HCT116 (cell line): Measurements from ENCODE around the gene LLGL2. TPM values are rescaled to one million over a fixed set of nuclear protein-coding genes. Genes with fewer than 3 reads are reported as not detected.

ENCODE experiments used
- ATAC-seq: fragments of 200-7000 bp; cut with Tn5 transposase; 2 replicates; pipeline ENCODE4 v1.9.1; 2020; ENCODE audit warnings: mild to moderate bottlenecking, moderate library complexity
- BruUV-seq: library from RNA; stranded (reverse); fragments of 400-500 nt; replicated peaks from 2 replicates; lab custom pipeline; 2021; lab: Mats Ljungman, UMichigan
- CTCF ChIA-PET: fragments of 300-600 bp; sonication (Branson Sonifier 250); formaldehyde crosslinking; loops from one replicate; lab custom pipeline; 2021; ENCODE audit warnings: antibody characterized with exemption; lab: Charles Lee
- POLR2A ChIA-PET: fragments of 300-600, 350-600 bp; sonication (Branson Sonifier 250); formaldehyde crosslinking; loops from one replicate; lab custom pipeline; 2021; ENCODE audit warnings: antibody characterized with exemption; lab: Charles Lee
- RAD21 ChIA-PET, 2 experiments: fragments of 300-600 bp; sonication (Branson Sonifier 250); formaldehyde crosslinking; loops; one replicate each; lab custom pipeline; 2023; ENCODE audit warnings: low total read pairs in 2 of 2; ENCODE audit not compliant: uncharacterized antibody in 2 of 2, unreplicated experiment in 2 of 2, low non-redundant PET in 1 of 2; lab: Charles Lee
- DNase-seq: peaks from one replicate; pipeline ENCODE4 v3.0.0-alpha.2; 2010; ENCODE audit warnings: low read depth, low spot score
- H2AFZ ChIP-seq: fragments of 200-600 bp; shearing (Covaris generic), sonication (generic); 2 replicates; pipeline ENCODE4 v1.6.1; 2017; ENCODE audit warnings: low read depth, mixed run types, mixed read lengths, antibody characterized with exemption, low read length; ENCODE audit not compliant: poor library complexity, severe bottlenecking
- H3K27ac ChIP-seq: 2 replicates; pipeline ENCODE4 v1.5.1; 2012; ENCODE audit warnings: low read depth, low read length
- H3K27me3 ChIP-seq: fragments of 200-600 bp; sonication (generic); 2 replicates; pipeline ENCODE4 v1.6.1; 2016; ENCODE audit warnings: mixed run types, low read length, mixed read lengths; ENCODE audit not compliant: insufficient read depth
- H3K36me3 ChIP-seq, 2 experiments: fragments of 200-500 bp in 1 of 2; fragments of 200-600 bp in 1 of 2; sonication (Bioruptor generic) in 1 of 2; sonication (generic) in 1 of 2; 2 replicates each; pipeline versions ENCODE4 v1.5.1 to v1.6.1; 2014 to 2016; ENCODE audit warnings: low read length in 2 of 2, inconsistent platforms in 1 of 2, mixed read lengths in 1 of 2, mixed run types in 1 of 2; ENCODE audit not compliant: insufficient read depth in 2 of 2, control insufficient read depth in 1 of 2
- H3K4me1 ChIP-seq, 2 experiments: fragments of 200-600 bp in 1 of 2; sonication (generic) in 1 of 2; 2 replicates each; pipeline versions ENCODE4 v1.5.1 to v1.6.1; 2012 to 2017; ENCODE audit warnings: low read length in 2 of 2, inconsistent platforms in 1 of 2, mild to moderate bottlenecking in 1 of 2, mixed read lengths in 1 of 2, mixed run types in 1 of 2, moderate library complexity in 1 of 2; ENCODE audit not compliant: insufficient read depth in 2 of 2, control insufficient read depth in 1 of 2
- H3K4me2 ChIP-seq: fragments of 200-600 bp; sonication (generic); 2 replicates; pipeline ENCODE4 v1.6.1; 2017; ENCODE audit warnings: mixed run types, low read length, mixed read lengths
- H3K4me3 ChIP-seq, 2 experiments: fragments of 200-600 bp in 1 of 2; sonication (generic) in 1 of 2; replicated peaks in 1 of 2; 2 replicates each; pipeline ENCODE4 v1.5.1; 2011 to 2016; ENCODE audit warnings: low read length in 2 of 2, control low read depth in 1 of 2, low read depth in 1 of 2, mild to moderate bottlenecking in 1 of 2, mixed read lengths in 1 of 2, mixed run types in 1 of 2
- H3K79me2 ChIP-seq: fragments of 200-600 bp; sonication (generic); 2 replicates; pipeline ENCODE4 v1.6.1; 2017; ENCODE audit warnings: mild to moderate bottlenecking, mixed run types, low read length, moderate library complexity, mixed read lengths; ENCODE audit not compliant: insufficient read depth
- H3K9ac ChIP-seq: fragments of 200-600 bp; sonication (generic); 2 replicates; pipeline ENCODE4 v1.6.1; 2016; ENCODE audit warnings: low read length, mixed read lengths
- H3K9me2 ChIP-seq: fragments of 200-600 bp; sonication (generic), shearing (Covaris generic); 2 replicates; pipeline ENCODE4 v1.6.1; 2017; ENCODE audit warnings: mixed run types, mild to moderate bottlenecking, moderate library complexity; ENCODE audit not compliant: insufficient read depth
- H3K9me3 ChIP-seq, 2 experiments: fragments of 200-500 bp in 1 of 2; fragments of 200-600 bp in 1 of 2; sonication (Bioruptor generic) in 1 of 2; sonication (generic) in 1 of 2; 2 replicates each; pipeline ENCODE4 v1.6.1; 2014 to 2017; ENCODE audit warnings: low read length in 2 of 2, mixed read lengths in 2 of 2, inconsistent platforms in 1 of 2, low read depth in 1 of 2, mild to moderate bottlenecking in 1 of 2, mixed run types in 1 of 2, moderate library complexity in 1 of 2; ENCODE audit not compliant: control insufficient read depth in 1 of 2, insufficient read depth in 1 of 2
- H4K20me1 ChIP-seq: fragments of 200-600 bp; sonication (generic), shearing (Covaris generic); 2 replicates; pipeline ENCODE4 v1.6.1; 2017; ENCODE audit warnings: mixed run types, mild to moderate bottlenecking, moderate library complexity; ENCODE audit not compliant: insufficient read depth
- CBX3 ChIP-seq: IDR thresholded peaks from 2 replicates; pipeline ENCODE4 v1.6.1; 2012; ENCODE audit warnings: low read depth
- CTCF ChIP-seq, 3 experiments: fragments of 200-600 bp in 1 of 3; sonication (generic) in 1 of 3; IDR thresholded peaks in 2 of 3; conservative IDR thresholded peaks in 1 of 3; 2 replicates each; pipeline ENCODE4 v1.5.1; 2012 to 2017; ENCODE audit warnings: low read depth in 2 of 3, low read length in 2 of 3, antibody characterized with exemption in 1 of 3, borderline replicate concordance in 1 of 3, control low read depth in 1 of 3, mild to moderate bottlenecking in 1 of 3, mixed read lengths in 1 of 3, mixed run types in 1 of 3, moderate library complexity in 1 of 3; ENCODE audit not compliant: insufficient read depth in 1 of 3
- EZH2phosphoT487 ChIP-seq: fragments of 200-600 bp; IDR thresholded peaks from 2 replicates; pipeline ENCODE4 v1.6.1; 2018; ENCODE audit warnings: antibody characterized with exemption, borderline replicate concordance
- FOSL1 ChIP-seq: IDR thresholded peaks from 2 replicates; pipeline ENCODE4 v1.6.1; 2012; ENCODE audit warnings: low read depth
- JUND ChIP-seq: IDR thresholded peaks from 2 replicates; pipeline ENCODE4 v1.6.1; 2012
- POLR2A ChIP-seq: IDR thresholded peaks from 2 replicates; pipeline ENCODE4 v1.7.0; 2011; ENCODE audit warnings: borderline replicate concordance; ENCODE audit not compliant: insufficient read depth, insufficient read length; ENCODE audit errors: extremely low read depth
- POLR2AphosphoS5 ChIP-seq: IDR thresholded peaks from 2 replicates; pipeline ENCODE4 v1.6.1; 2011; ENCODE audit warnings: mild to moderate bottlenecking, low read depth, low read length, moderate library complexity
- RAD21 ChIP-seq: IDR thresholded peaks from 2 replicates; pipeline ENCODE4 v1.6.1; 2012; ENCODE audit warnings: low read depth, mild to moderate bottlenecking
- SIN3A ChIP-seq: IDR thresholded peaks from 2 replicates; pipeline ENCODE4 v1.6.1; 2012; ENCODE audit warnings: low read depth
- SP1 ChIP-seq: IDR thresholded peaks from 2 replicates; pipeline ENCODE4 v1.6.1; 2012; ENCODE audit warnings: low read depth
- SRF ChIP-seq: IDR thresholded peaks from 2 replicates; pipeline ENCODE4 v1.6.1; 2012; ENCODE audit warnings: low read depth
- ZBTB33 ChIP-seq: IDR thresholded peaks from 2 replicates; pipeline ENCODE4 v1.6.1; 2011; ENCODE audit warnings: mild to moderate bottlenecking, low read length, moderate library complexity; ENCODE audit not compliant: insufficient replicate concordance; ENCODE audit errors: extremely low read depth
- ZFX ChIP-seq: fragments of 450-650 bp; IDR thresholded peaks from 2 replicates; pipeline ENCODE4 v1.6.1; 2017
- ZNF274 ChIP-seq: fragments of 200-500 bp; sonication (Bioruptor generic); IDR thresholded peaks from 2 replicates; pipeline ENCODE4 v1.6.1; 2014; ENCODE audit warnings: mild to moderate bottlenecking, low read depth, low read length, inconsistent platforms
- intact Hi-C: fragments of 100-400 bp; cut with micrococcal nuclease; formaldehyde crosslinking; loops from 2 replicates; pipeline ENCODE4 v1.10.0; 2022
- total RNA-seq: library from RNA; stranded (reverse); gene quantifications from one replicate; pipeline ENCODE4 v1.2.1, GENCODE V29; 2021; ENCODE audit not compliant: unreplicated experiment

The LLGL2 gene
- total RNA-seq, 1 experiment from 2014 or later: 209 TPM

- CTCF ChIA-PET: interaction anchor here (1.1 to 6.2 kb wide), 3 partner anchors 8 to 23 kb away, joined by 3 to 43 read pairs (median 36); partner anchors contain the start of gene SMIM5
- Histone ChIP-seq H3K4me2 (peak overlapping the region; percentile 67), H3K4me3 (peak overlapping the region; percentile 1 to 25; a peak in 3 of 4 replicates), H4K20me1 (no peaks in the 10 kb centered on the region), H3K27me3 (no peaks in the 10 kb centered on the region), H3K79me2 (no peaks in the 10 kb centered on the region), H3K4me1 (peaks cover 24 to 45% of the 10 kb centered on the region in 2 experiments), H3K36me3 (no peaks in the 10 kb centered on the region), H3K9ac (peak overlapping the region; percentile 23), H3K27ac (peak overlapping the region; percentile 59), H3K9me3 (no peaks in the 10 kb centered on the region), H2AFZ (no peak overlapping the region), H3K9me2 (no peaks in the 10 kb centered on the region)
- ATAC-seq (peak; percentile 56), DNase-seq (no peak)
- BruUV-seq: no TSS peak
- intact Hi-C loops: no loop called here
- RAD21 ChIA-PET: interaction anchor here (0.6 to 1.3 kb wide), 2 partner anchors 9 to 10 kb away, joined by 3 to 5 read pairs; no protein-coding TSS in a partner anchor
- no peak for TF ChIP-seq ZNF274
- no peak for TF ChIP-seq POLR2A
- peak; percentile 11; the same call in 1 of the 2 replicates for TF ChIP-seq POLR2AphosphoS5
- TF ChIP-seq ZFX: peak; percentile 49; the same call in 1 of the 2 replicates
- no peak for TF ChIP-seq SIN3A
- POLR2A ChIA-PET: interaction anchor here (1.1 kb wide), 1 partner anchor 9 kb away, joined by 5 read pairs; no protein-coding TSS in a partner anchor
Measured at GRCh38 chr17:75610103-75610984, 84.8 kb downstream of the LLGL2 start.

- no peak overlapping the region for H3K9ac ChIP-seq
- H2AFZ ChIP-seq: no peak overlapping the region
- no peaks in the 10 kb centered on the region for H3K36me3 ChIP-seq
- no peaks in the 10 kb centered on the region for H3K9me2 ChIP-seq
- POLR2A ChIA-PET: interaction anchor here (0.7 kb wide), 1 partner anchor 168 kb away, joined by 3 read pairs; no protein-coding TSS in a partner anchor
- H4K20me1 ChIP-seq: no peaks in the 10 kb centered on the region
- intact Hi-C loops: no loop called here
- no TSS peak for BruUV-seq
- RAD21 ChIA-PET: no interaction called here
- H3K79me2 ChIP-seq: no peaks in the 10 kb centered on the region
- H3K4me1 ChIP-seq: peaks cover 24 to 45% of the 10 kb centered on the region in 2 experiments
- H3K9me3 ChIP-seq: no peaks in the 10 kb centered on the region
- no peak overlapping the region for H3K4me3 ChIP-seq
- H3K27me3 ChIP-seq: no peaks in the 10 kb centered on the region
- DNase-seq (no peak), ATAC-seq (no peak)
- H3K27ac ChIP-seq: no peak overlapping the region; the same call in 1 of the 2 replicates
- no peak overlapping the region; the same call in 1 of the 2 replicates for H3K4me2 ChIP-seq
- CTCF ChIA-PET: interaction anchor here (0.7 to 6.2 kb wide), 5 partner anchors 11 to 154 kb away, joined by 3 to 43 read pairs (median 6); partner anchors contain the start of gene SMIM5
- TF ChIP-seq ZBTB33: no peak
- no peak for TF ChIP-seq ZFX
- TF ChIP-seq RAD21: no peak
- no peak for TF ChIP-seq JUND
- TF ChIP-seq SIN3A: no peak
- no peak for TF ChIP-seq ZNF274
- TF ChIP-seq SRF: no peak
- no peak for TF ChIP-seq POLR2AphosphoS5
- no peak for TF ChIP-seq CBX3
- no peak for TF ChIP-seq EZH2phosphoT487
- no peak for TF ChIP-seq CTCF (IDR thresholded peaks at IDR 0.05 in 2 of 3, conservative IDR thresholded peaks at IDR 0.05 in 1 of 3; ENCODE audit: borderline replicate concordance in 1 of 3, insufficient read depth in 1 of 3, low read depth in 2 of 3, low read length in 2 of 3)
- no peak for TF ChIP-seq SP1
- TF ChIP-seq FOSL1: no peak
Measured at GRCh38 chr17:75611851-75612429, 86.4 kb downstream of the LLGL2 start.
